SJSA1 (cell line): Measurements from ENCODE around the gene CD99L2. TPM values are rescaled to one million over a fixed set of nuclear protein-coding genes. Genes with fewer than 3 reads are reported as not detected.
A peak's percentile ranks its signal among the peaks of the same experiment; 100 is the strongest.

ENCODE experiments used
- DNase-seq, 2 experiments: peaks; one replicate each; pipeline ENCODE4 v3.0.0-alpha.2; 2015 to 2020; ENCODE audit warnings: low spot score in 2 of 2, low read depth in 1 of 2
- H3K27ac ChIP-seq: fragments of 250-450 bp; sonication (Bioruptor Pico); 2 replicates; pipeline ENCODE4 v1.5.1; 2020; ENCODE audit warnings: mild to moderate bottlenecking, moderate library complexity
- H3K27me3 ChIP-seq: fragments of 250-450 bp; sonication (Bioruptor Pico); replicated peaks from 2 replicates; pipeline ENCODE4 v1.5.1; 2020; ENCODE audit warnings: mild to moderate bottlenecking, moderate library complexity
- H3K36me3 ChIP-seq: fragments of 250-450 bp; sonication (Bioruptor Pico); 2 replicates; pipeline ENCODE4 v1.5.1; 2020; ENCODE audit warnings: mild to moderate bottlenecking
- H3K4me1 ChIP-seq: fragments of 250-450 bp; sonication (Bioruptor Pico); replicated peaks from 2 replicates; pipeline ENCODE4 v1.6.1; 2021; ENCODE audit warnings: mild to moderate bottlenecking
- H3K4me3 ChIP-seq: fragments of 250-450 bp; sonication (Bioruptor Pico); 2 replicates; pipeline ENCODE4 v1.5.1; 2020; ENCODE audit warnings: mild to moderate bottlenecking
- H3K9me3 ChIP-seq: fragments of 250-450 bp; sonication (Bioruptor Pico); replicated peaks from 2 replicates; pipeline ENCODE4 v1.5.1; 2020; ENCODE audit warnings: mild to moderate bottlenecking
- total RNA-seq: library from RNA; depleted of rRNA; stranded (reverse); fragments of >200 nt; shearing (Covaris generic); gene quantifications from 2 replicates; pipeline ENCODE4 v1.2.3, GENCODE V29; 2014

CD99L2 gene
- total RNA-seq, 1 experiment from 2014 or later, result 25.8 TPM

GRCh38 chrX:150774798-150775568 lies 123.5 kb downstream of the CD99L2 start:
- DNase-seq, result no peak
- Histone ChIP-seq H3K27ac (no peak overlapping the region), H3K4me1 (no peaks in the 10 kb centered on the region), H3K27me3 (no peaks in the 10 kb centered on the region), H3K36me3 (no peaks in the 10 kb centered on the region), H3K4me3 (no peak overlapping the region), H3K9me3 (no peaks in the 10 kb centered on the region)

- no peak overlapping the region for H3K27ac ChIP-seq
- no peaks in the 10 kb centered on the region for H3K36me3 ChIP-seq
- no peaks in the 10 kb centered on the region for H3K4me1 ChIP-seq
- H3K4me3 ChIP-seq, result no peak overlapping the region
- H3K9me3 ChIP-seq, result no peaks in the 10 kb centered on the region
- no peak for DNase-seq
- no peaks in the 10 kb centered on the region for H3K27me3 ChIP-seq
These were observed 124.8 kb downstream of the CD99L2 start for GRCh38 chrX:150773634-150774033.

GRCh38 chrX:150773117-150773516 lies 125.4 kb downstream of the CD99L2 start:
- Histone ChIP-seq H3K27me3 (no peaks in the 10 kb centered on the region), H3K4me3 (no peak overlapping the region), H3K4me1 (peaks cover under 1% of the 10 kb centered on the region), H3K27ac (no peak overlapping the region), H3K9me3 (no peaks in the 10 kb centered on the region), H3K36me3 (no peaks in the 10 kb centered on the region)
- DNase-seq, result no peak

GRCh38 chrX:150772150-150772970 lies 126.1 kb downstream of the CD99L2 start:
- no peak overlapping the region for H3K27ac ChIP-seq
- H3K4me3 ChIP-seq, result no peak overlapping the region
- peaks cover 8% of the 10 kb centered on the region for H3K4me1 ChIP-seq
- H3K27me3 ChIP-seq, result no peaks in the 10 kb centered on the region
- no peaks in the 10 kb centered on the region for H3K36me3 ChIP-seq
- peak; percentile 56 to 67 for DNase-seq
- H3K9me3 ChIP-seq, result no peaks in the 10 kb centered on the region

- H3K4me3 ChIP-seq, result no peak overlapping the region
- peaks cover 16% of the 10 kb centered on the region for H3K4me1 ChIP-seq
- no peak overlapping the region for H3K27ac ChIP-seq
- DNase-seq, result no peak
- no peaks in the 10 kb centered on the region for H3K36me3 ChIP-seq
- no peaks in the 10 kb centered on the region for H3K9me3 ChIP-seq
- H3K27me3 ChIP-seq, result no peaks in the 10 kb centered on the region
These were observed 127.4 kb downstream of the CD99L2 start for GRCh38 chrX:150771116-150771515.

- Histone ChIP-seq H3K36me3 (no peaks in the 10 kb centered on the region), H3K4me3 (no peak overlapping the region), H3K27me3 (no peaks in the 10 kb centered on the region), H3K27ac (no peak overlapping the region), H3K4me1 (peaks cover 16% of the 10 kb centered on the region), H3K9me3 (no peaks in the 10 kb centered on the region)
- DNase-seq, result no peak
These were observed 127.8 kb downstream of the CD99L2 start for GRCh38 chrX:150770623-150771022.

GRCh38 chrX:150769408-150769807 lies 129.1 kb downstream of the CD99L2 start:
- DNase-seq, result no peak
- Histone ChIP-seq H3K27me3 (no peaks in the 10 kb centered on the region), H3K9me3 (no peaks in the 10 kb centered on the region), H3K4me1 (peaks cover 16% of the 10 kb centered on the region), H3K27ac (no peak overlapping the region), H3K4me3 (no peak overlapping the region), H3K36me3 (no peaks in the 10 kb centered on the region)

- Histone ChIP-seq H3K9me3 (no peaks in the 10 kb centered on the region), H3K36me3 (no peaks in the 10 kb centered on the region), H3K4me3 (no peak overlapping the region), H3K27ac (no peak overlapping the region), H3K4me1 (peaks cover 16% of the 10 kb centered on the region), H3K27me3 (no peaks in the 10 kb centered on the region)
- DNase-seq, result no peak
These were observed 129.8 kb downstream of the CD99L2 start for GRCh38 chrX:150768580-150769190.

GRCh38 chrX:150768132-150768485 lies 130.4 kb downstream of the CD99L2 start:
- peak overlapping the region; percentile 62; the same call in 1 of the 2 replicates for H3K27ac ChIP-seq
- no peak for DNase-seq

GRCh38 chrX:150767475-150768131 lies 130.9 kb downstream of the CD99L2 start:
- Histone ChIP-seq H3K4me3 (no peak overlapping the region), H3K27ac (peak overlapping the region; percentile 62), H3K4me1 (peaks cover 16% of the 10 kb centered on the region), H3K27me3 (no peaks in the 10 kb centered on the region), H3K9me3 (no peaks in the 10 kb centered on the region), H3K36me3 (no peaks in the 10 kb centered on the region)
- DNase-seq, result peak; percentile 55 to 67

More at GRCh38 chrX:150768132-150768485, 130.4 kb downstream of the CD99L2 start:
- H3K4me1 ChIP-seq, result peaks cover 16% of the 10 kb centered on the region
- no peak overlapping the region for H3K4me3 ChIP-seq
- no peaks in the 10 kb centered on the region for H3K9me3 ChIP-seq
- H3K36me3 ChIP-seq, result no peaks in the 10 kb centered on the region
- H3K27me3 ChIP-seq, result no peaks in the 10 kb centered on the region

- Histone ChIP-seq H3K27me3 (no peaks in the 10 kb centered on the region), H3K9me3 (no peaks in the 10 kb centered on the region), H3K27ac (peak overlapping the region; percentile 62; the same call in 1 of the 2 replicates), H3K4me1 (peaks cover 16% of the 10 kb centered on the region), H3K36me3 (no peaks in the 10 kb centered on the region), H3K4me3 (no peak overlapping the region)
- DNase-seq, result no peak
These were observed 131.4 kb downstream of the CD99L2 start for GRCh38 chrX:150767045-150767395.

GRCh38 chrX:150766351-150767044 lies 132.0 kb downstream of the CD99L2 start:
- Histone ChIP-seq H3K27ac (peak overlapping the region; percentile 62; the same call in 1 of the 2 replicates), H3K27me3 (no peaks in the 10 kb centered on the region), H3K4me3 (no peak overlapping the region), H3K9me3 (no peaks in the 10 kb centered on the region), H3K4me1 (peaks cover 16% of the 10 kb centered on the region), H3K36me3 (no peaks in the 10 kb centered on the region)
- no peak for DNase-seq

- H3K9me3 ChIP-seq, result no peaks in the 10 kb centered on the region
- H3K36me3 ChIP-seq, result no peaks in the 10 kb centered on the region
- H3K4me3 ChIP-seq, result no peak overlapping the region
- no peak for DNase-seq
- no peak overlapping the region for H3K27ac ChIP-seq
- H3K27me3 ChIP-seq, result no peaks in the 10 kb centered on the region
- peaks cover 16% of the 10 kb centered on the region for H3K4me1 ChIP-seq
These were observed 132.6 kb downstream of the CD99L2 start for GRCh38 chrX:150765782-150766350.
